Measurements from ENCODE around the gene PPP6C.
"Not testable (repeated sequence)": the region's sequence is repeated elsewhere in the genome, so short reads cannot be mapped to it uniquely, and the experiment has no call there.

Gene PPP6C

GRCh38 chr9:125166762-125167161 is 22.8 kb downstream of the PPP6C start:
- no peak overlapping the region for H3K4me3 Mint-ChIP-seq

GRCh38 chr9:125162891-125163290 is 26.7 kb downstream of the PPP6C start:
- H3K36me3 Mint-ChIP-seq; ATAC-seq (replicated peaks); DNase-seq; H3K9me3 Mint-ChIP-seq; H3K4me1 Mint-ChIP-seq; H3K27ac Mint-ChIP-seq; H3K4me3 Mint-ChIP-seq; H3K27me3 Mint-ChIP-seq: not testable (repeated sequence)

More at GRCh38 chr9:125166762-125167161, 22.8 kb downstream of the PPP6C start:
- Mint-ChIP-seq H3K9me3 (no peaks in the 10 kb centered on the region), H3K4me1 (peaks cover 3 to 6% of the 10 kb centered on the region in 2 donors), H3K27me3 (no peaks in the 10 kb centered on the region), H3K36me3 (peaks cover 9 to 23% of the 10 kb centered on the region in 2 donors), H3K27ac (no peak overlapping the region)
- DNase-seq (no peak), ATAC-seq (replicated peaks) (no peak)

GRCh38 chr9:125161284-125161918 is 28.2 kb downstream of the PPP6C start:
- H3K27me3 Mint-ChIP-seq: no peaks in the 10 kb centered on the region
- peaks cover 9 to 13% of the 10 kb centered on the region in 2 donors for H3K36me3 Mint-ChIP-seq
- no peaks in the 10 kb centered on the region for H3K9me3 Mint-ChIP-seq
- no peak for DNase-seq
- H3K4me1 Mint-ChIP-seq: no peaks in the 10 kb centered on the region
- H3K4me3 Mint-ChIP-seq: no peak overlapping the region
- ATAC-seq (replicated peaks): no peak
- peak overlapping the region; percentile 25 for H3K27ac Mint-ChIP-seq

- ATAC-seq (replicated peaks): no peak
- Mint-ChIP-seq H3K9me3 (no peaks in the 10 kb centered on the region), H3K4me3 (no peak overlapping the region), H3K4me1 (no peaks in the 10 kb centered on the region), H3K36me3 (peaks cover 9 to 13% of the 10 kb centered on the region in 2 donors), H3K27me3 (no peaks in the 10 kb centered on the region), H3K27ac (no peak overlapping the region)
- DNase-seq: no peak
These were observed 28.9 kb downstream of the PPP6C start for GRCh38 chr9:125160750-125161149.

GRCh38 chr9:125156551-125156950 is 33.1 kb downstream of the PPP6C start:
- H3K9me3 Mint-ChIP-seq: no peaks in the 10 kb centered on the region
- no peak for DNase-seq
- H3K27ac Mint-ChIP-seq: no peak overlapping the region
- no peak for ATAC-seq (replicated peaks)
- H3K36me3 Mint-ChIP-seq: peaks cover 14 to 31% of the 10 kb centered on the region in 2 donors
- H3K4me1 Mint-ChIP-seq: no peaks in the 10 kb centered on the region
- H3K4me3 Mint-ChIP-seq: no peak overlapping the region
- H3K27me3 Mint-ChIP-seq: no peaks in the 10 kb centered on the region

- H3K4me1 Mint-ChIP-seq: no peaks in the 10 kb centered on the region
- no peak overlapping the region for H3K4me3 Mint-ChIP-seq
- no peak for DNase-seq
- H3K9me3 Mint-ChIP-seq: no peaks in the 10 kb centered on the region
- ATAC-seq (replicated peaks): no peak
- H3K36me3 Mint-ChIP-seq: peaks cover 12 to 30% of the 10 kb centered on the region in 2 donors
- no peak overlapping the region for H3K27ac Mint-ChIP-seq
- no peaks in the 10 kb centered on the region for H3K27me3 Mint-ChIP-seq
These were observed 35.8 kb downstream of the PPP6C start for GRCh38 chr9:125153712-125154367.

GRCh38 chr9:125151730-125152129 is 37.9 kb downstream of the PPP6C start:
- Mint-ChIP-seq H3K36me3 (peaks cover 8 to 25% of the 10 kb centered on the region in 2 donors), H3K4me1 (no peaks in the 10 kb centered on the region), H3K9me3 (no peaks in the 10 kb centered on the region), H3K4me3 (no peak overlapping the region), H3K27ac (no peak overlapping the region), H3K27me3 (no peaks in the 10 kb centered on the region)
- DNase-seq (no peak), ATAC-seq (replicated peaks) (no peak)

GRCh38 chr9:125150349-125151245 is 39.0 kb downstream of the PPP6C start:
- ATAC-seq (replicated peaks) (no peak), DNase-seq (no peak)
- peaks cover 0 to 1% of the 10 kb centered on the region in 2 donors for H3K4me1 Mint-ChIP-seq
- no peak overlapping the region for H3K27ac Mint-ChIP-seq
- no peaks in the 10 kb centered on the region for H3K9me3 Mint-ChIP-seq
- H3K27me3 Mint-ChIP-seq: no peaks in the 10 kb centered on the region
- no peak overlapping the region for H3K4me3 Mint-ChIP-seq
- peaks cover 8 to 25% of the 10 kb centered on the region in 2 donors for H3K36me3 Mint-ChIP-seq

- H3K9me3 Mint-ChIP-seq: no peaks in the 10 kb centered on the region
- H3K27ac Mint-ChIP-seq: no peak overlapping the region
- no peaks in the 10 kb centered on the region for H3K27me3 Mint-ChIP-seq
- H3K4me1 Mint-ChIP-seq: peaks cover 7 to 10% of the 10 kb centered on the region in 2 donors
- DNase-seq (no peak), ATAC-seq (replicated peaks) (no peak)
- H3K4me3 Mint-ChIP-seq: no peak overlapping the region
- peaks cover 5 to 15% of the 10 kb centered on the region in 2 donors for H3K36me3 Mint-ChIP-seq
These were observed 42.1 kb downstream of the PPP6C start for GRCh38 chr9:125147401-125147951.

- DNase-seq: no peak
- no peak overlapping the region for H3K4me3 Mint-ChIP-seq
- ATAC-seq (replicated peaks): no peak
- peaks cover 9 to 18% of the 10 kb centered on the region in 2 donors for H3K4me1 Mint-ChIP-seq
- H3K27ac Mint-ChIP-seq: no peak overlapping the region
- H3K27me3 Mint-ChIP-seq: no peaks in the 10 kb centered on the region
- H3K9me3 Mint-ChIP-seq: no peaks in the 10 kb centered on the region
- peaks cover 2 to 4% of the 10 kb centered on the region in 2 donors for H3K36me3 Mint-ChIP-seq
These were observed 43.4 kb downstream of the PPP6C start for GRCh38 chr9:125146247-125146646.

- H3K36me3 Mint-ChIP-seq: peaks cover 0 to 2% of the 10 kb centered on the region in 2 donors
- peaks cover 9 to 18% of the 10 kb centered on the region in 2 donors for H3K4me1 Mint-ChIP-seq
- H3K9me3 Mint-ChIP-seq: no peaks in the 10 kb centered on the region
- no peak overlapping the region for H3K4me3 Mint-ChIP-seq
- H3K27ac Mint-ChIP-seq: no peak overlapping the region
- ATAC-seq (replicated peaks) (no peak), DNase-seq (no peak)
- no peaks in the 10 kb centered on the region for H3K27me3 Mint-ChIP-seq
These were observed 44.2 kb downstream of the PPP6C start for GRCh38 chr9:125145425-125145824.

GRCh38 chr9:125143377-125144090 is 46.1 kb downstream of the PPP6C start, which contains the start of gene SCAI:
SCAI (minus strand) TSS chr9:125143528; CDS start chr9:125143437, 91 bp downstream.
- DNase-seq (peak; percentile 98), ATAC-seq (replicated peaks) (peak; percentile 99 to 100)
- H3K36me3 Mint-ChIP-seq: peaks cover 4 to 11% of the 10 kb centered on the region in 2 donors
- H3K27ac Mint-ChIP-seq: peak within 1 kb of the TSS; percentile 90
- H3K4me1 Mint-ChIP-seq: peaks cover 12 to 22% of the 10 kb centered on the region in 2 donors
- H3K4me3 Mint-ChIP-seq: peak within 1 kb of the TSS; percentile 97 to 100
- H3K27me3 Mint-ChIP-seq: no peaks in the 10 kb centered on the region
- H3K9me3 Mint-ChIP-seq: no peaks in the 10 kb centered on the region

- no peaks in the 10 kb centered on the region for H3K9me3 Mint-ChIP-seq
- peak overlapping the region; percentile 97 to 100 for H3K4me3 Mint-ChIP-seq
- H3K36me3 Mint-ChIP-seq: peaks cover 7 to 11% of the 10 kb centered on the region in 2 donors
- peak; percentile 37 to 39 for ATAC-seq (replicated peaks)
- peak overlapping the region; percentile 90 for H3K27ac Mint-ChIP-seq
- H3K4me1 Mint-ChIP-seq: peaks cover 12 to 22% of the 10 kb centered on the region in 2 donors
- H3K27me3 Mint-ChIP-seq: no peaks in the 10 kb centered on the region
- no peak for DNase-seq
These were observed 46.8 kb downstream of the PPP6C start for GRCh38 chr9:125142560-125143376.
